NCI-H187 (cell line): ENCODE measurements around the gene ELL2.
"Not testable (repeated sequence)": the region's sequence is repeated elsewhere in the genome, so short reads cannot be mapped to it uniquely, and the experiment has no call there.

Experiments used
- DNase-seq, 2 experiments: peaks; one replicate each; lab custom pipeline; 2025; lab: John Stamatoyannopoulos, UW

Gene ELL2

GRCh38 chr5:95930141-95930930, 31.3 kb downstream of the ELL2 start:
- no peak for DNase-seq

GRCh38 chr5:95928724-95929253, 32.9 kb downstream of the ELL2 start:
- DNase-seq: no peak

GRCh38 chr5:95927927-95928723, 33.5 kb downstream of the ELL2 start:
- no peak for DNase-seq

GRCh38 chr5:95927300-95927699, 34.4 kb downstream of the ELL2 start:
- not testable (repeated sequence) for DNase-seq

GRCh38 chr5:95925939-95926338, 35.7 kb downstream of the ELL2 start:
- no peak for DNase-seq

- DNase-seq: no peak
Measured at GRCh38 chr5:95925378-95925744, 36.3 kb downstream of the ELL2 start.

- DNase-seq: no peak
Measured at GRCh38 chr5:95924720-95925377, 36.8 kb downstream of the ELL2 start.

GRCh38 chr5:95923918-95924544, 37.6 kb downstream of the ELL2 start:
- no peak for DNase-seq

GRCh38 chr5:95922798-95923197, 38.9 kb downstream of the ELL2 start:
- DNase-seq: no peak

- no peak for DNase-seq
Measured at GRCh38 chr5:95921501-95921900, 40.1 kb downstream of the ELL2 start.

GRCh38 chr5:95920822-95921221, 40.8 kb downstream of the ELL2 start:
- DNase-seq: no peak

- no peak for DNase-seq
Measured at GRCh38 chr5:95919658-95920057, 42.0 kb downstream of the ELL2 start.

GRCh38 chr5:95918421-95919006, 43.1 kb downstream of the ELL2 start:
- no peak for DNase-seq

- no peak for DNase-seq
Measured at GRCh38 chr5:95917207-95917606, 44.4 kb downstream of the ELL2 start.

GRCh38 chr5:95916687-95917085, 45.0 kb downstream of the ELL2 start:
- no peak for DNase-seq

GRCh38 chr5:95915999-95916686, 45.5 kb downstream of the ELL2 start:
- DNase-seq: no peak

GRCh38 chr5:95913663-95914062, 48.0 kb downstream of the ELL2 start:
- no peak for DNase-seq

GRCh38 chr5:95912029-95912428, 49.6 kb downstream of the ELL2 start:
- no peak for DNase-seq

- DNase-seq: no peak
Measured at GRCh38 chr5:95910521-95910920, 51.1 kb downstream of the ELL2 start.

- no peak for DNase-seq
Measured at GRCh38 chr5:95909738-95910137, 51.9 kb downstream of the ELL2 start.

- no peak for DNase-seq
Measured at GRCh38 chr5:95908799-95909198, 52.9 kb downstream of the ELL2 start.
